GM12875 (cell line): ENCODE data around the gene URAD.

ENCODE experiments used
- H3K4me3 ChIP-seq: one replicate; pipeline ENCODE4 v1.5.1; 2011; ENCODE audit warnings: low read depth, low read length, control low read depth
- CTCF ChIP-seq: IDR thresholded peaks from 2 replicates; pipeline ENCODE4 v1.5.1; 2011; ENCODE audit warnings: low read depth, mild to moderate bottlenecking, control low read depth, inconsistent platforms, low read length, moderate library complexity, borderline replicate concordance; ENCODE audit not compliant: insufficient read depth

The URAD gene

GRCh38 chr13:28027607-28028364 is 39.3 kb upstream of the URAD start:
- H3K4me3 ChIP-seq: no peak overlapping the region
- no peak for TF ChIP-seq CTCF

- H3K4me3 ChIP-seq: no peak overlapping the region
- no peak for TF ChIP-seq CTCF
These were observed 38.6 kb upstream of the URAD start for GRCh38 chr13:28027071-28027470.

GRCh38 chr13:28026508-28026907 is 38.0 kb upstream of the URAD start:
- H3K4me3 ChIP-seq: no peak overlapping the region
- TF ChIP-seq CTCF: no peak

- TF ChIP-seq CTCF: no peak
- H3K4me3 ChIP-seq: no peak overlapping the region
These were observed 34.5 kb upstream of the URAD start for GRCh38 chr13:28022848-28023518.

GRCh38 chr13:28014301-28014700 is 25.8 kb upstream of the URAD start:
- no peak for TF ChIP-seq CTCF

GRCh38 chr13:28013482-28013881 is 25.0 kb upstream of the URAD start:
- TF ChIP-seq CTCF: no peak
- no peak overlapping the region for H3K4me3 ChIP-seq

More at GRCh38 chr13:28014301-28014700, 25.8 kb upstream of the URAD start:
- H3K4me3 ChIP-seq: no peak overlapping the region

- no peak overlapping the region for H3K4me3 ChIP-seq
- TF ChIP-seq CTCF: no peak
These were observed 24.4 kb upstream of the URAD start for GRCh38 chr13:28012896-28013295.
